ENCODE results near the gene DZIP1L.

DNA sequence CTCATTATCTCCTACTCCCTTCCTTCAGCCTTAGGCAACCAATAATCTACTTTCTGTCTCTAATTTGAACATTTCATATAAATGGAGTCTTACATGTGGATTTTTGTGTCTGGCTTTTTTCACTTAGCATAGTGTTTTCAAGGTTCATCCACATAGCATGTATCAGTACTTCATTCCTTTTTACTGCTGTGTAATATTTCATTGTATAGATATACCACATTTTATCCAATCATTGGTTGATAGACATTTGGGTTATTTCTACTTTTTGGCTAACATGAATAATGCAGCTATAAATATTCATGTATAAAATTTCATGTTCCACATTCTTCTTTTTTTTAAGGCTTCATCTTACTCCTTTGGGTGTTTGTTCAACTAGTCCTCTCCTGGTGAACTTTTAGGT lies 39.1 kb upstream of the DZIP1L start:
- TF ChIP-seq, protein P1, sequence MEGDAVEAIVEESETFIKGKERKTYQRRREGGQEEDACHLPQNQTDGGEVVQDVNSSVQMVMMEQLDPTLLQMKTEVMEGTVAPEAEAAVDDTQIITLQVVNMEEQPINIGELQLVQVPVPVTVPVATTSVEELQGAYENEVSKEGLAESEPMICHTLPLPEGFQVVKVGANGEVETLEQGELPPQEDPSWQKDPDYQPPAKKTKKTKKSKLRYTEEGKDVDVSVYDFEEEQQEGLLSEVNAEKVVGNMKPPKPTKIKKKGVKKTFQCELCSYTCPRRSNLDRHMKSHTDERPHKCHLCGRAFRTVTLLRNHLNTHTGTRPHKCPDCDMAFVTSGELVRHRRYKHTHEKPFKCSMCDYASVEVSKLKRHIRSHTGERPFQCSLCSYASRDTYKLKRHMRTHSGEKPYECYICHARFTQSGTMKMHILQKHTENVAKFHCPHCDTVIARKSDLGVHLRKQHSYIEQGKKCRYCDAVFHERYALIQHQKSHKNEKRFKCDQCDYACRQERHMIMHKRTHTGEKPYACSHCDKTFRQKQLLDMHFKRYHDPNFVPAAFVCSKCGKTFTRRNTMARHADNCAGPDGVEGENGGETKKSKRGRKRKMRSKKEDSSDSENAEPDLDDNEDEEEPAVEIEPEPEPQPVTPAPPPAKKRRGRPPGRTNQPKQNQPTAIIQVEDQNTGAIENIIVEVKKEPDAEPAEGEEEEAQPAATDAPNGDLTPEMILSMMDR (IDR thresholded peaks at IDR 0.05): no peak
- TF ChIP-seq POLR2AphosphoS5 (IDR thresholded peaks at IDR 0.05; ENCODE audit: insufficient read depth in 1 of 2, low read depth in 1 of 2): no peak
